ENCODE data around the gene RASA3. TPM values are rescaled to one million over a fixed set of nuclear protein-coding genes. Genes with fewer than 3 reads are reported as not detected.

Gene RASA3
- total and polyA plus RNA-seq, 10 of the 15 experiments (the other 5 are each of a cell fraction or from before 2014, with no cell fraction given): 0.79 to 33.9 (median 17.6) TPM

DNA sequence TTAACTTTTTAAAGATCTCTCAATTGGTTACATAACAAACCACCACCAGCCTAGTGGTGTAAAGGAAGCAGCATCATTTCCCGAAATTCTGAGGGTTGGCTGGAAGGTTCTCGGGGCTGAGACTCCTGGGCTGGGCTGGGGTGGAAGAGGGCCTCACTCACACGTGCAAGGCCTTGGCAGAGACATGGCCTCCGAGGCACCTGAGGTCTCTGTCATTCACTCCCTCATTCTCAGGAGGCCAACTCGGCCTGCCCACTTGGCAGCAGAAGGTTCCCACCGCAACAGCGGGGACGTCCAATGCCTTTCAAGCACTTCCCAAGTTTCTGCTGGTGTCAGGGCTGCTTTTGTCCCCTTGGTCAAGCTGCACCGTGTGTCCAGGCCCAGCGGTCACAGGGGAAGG, 18.6 kb upstream of the RASA3 start:
- intact Hi-C loops (cut with micrococcal nuclease; ENCODE audit: unreplicated experiment) (no loop called here), in situ Hi-C loops (cut with MboI) (no loop called here)
- Histone ChIP-seq H3K27me3 (replicated peaks in 1 of 2; ENCODE audit: control insufficient read depth in 2 of 2, insufficient read depth in 2 of 2, low read length in 1 of 2) (peaks cover 0 to 3% of the 10 kb centered on the region in 2 experiments; a peak in 1 of 4 replicates), H3K9me3 (replicated peaks; ENCODE audit: control insufficient read depth, insufficient read depth, low read length) (no peaks in the 10 kb centered on the region), H3K4me2 (ENCODE audit: control insufficient read depth, insufficient read depth) (no peak overlapping the region), H3K4me3 (no peak overlapping the region), H3K36me3 (ENCODE audit: control insufficient read depth in 2 of 2, insufficient read depth in 2 of 2, low read length in 1 of 2) (no peaks in the 10 kb centered on the region), H2AFZ (ENCODE audit: control insufficient read depth, low read depth, low read length) (no peak overlapping the region), H3K27ac (ENCODE audit: control insufficient read depth, insufficient read depth) (no peak overlapping the region), H3K79me2 (ENCODE audit: control insufficient read depth, insufficient read depth, low read length) (no peaks in the 10 kb centered on the region), H3K9ac (ENCODE audit: control insufficient read depth, insufficient read depth, low read length) (no peak overlapping the region), H3K4me1 (ENCODE audit: control insufficient read depth, insufficient read depth, low read length) (peaks cover 25% of the 10 kb centered on the region), H4K20me1 (ENCODE audit: control insufficient read depth, insufficient read depth) (no peaks in the 10 kb centered on the region)
- ChIA-PET RAD21 (ENCODE audit: unreplicated experiment) (no interaction called here), SMC1A (ENCODE audit: uncharacterized antibody, unreplicated experiment) (interaction anchor here (1.1 to 2.7 kb wide), 3 partner anchors 26 to 72 kb away, joined by 3 to 8 read pairs (median 5); no protein-coding TSS in a partner anchor), POLR2A (no interaction called here), CTCF (no interaction called here)
- WGBS (ENCODE audit: insufficient coverage, insufficient replicate concordance, low lambda C conversion rate, missing lambda C conversion rate): 38% methylated on average over 10 of the region's 10 CpGs
- no peak for ATAC-seq
- no peak for DNase-seq (ENCODE audit: low read depth, low spot score)
- no peak for FAIRE-seq
- no TSS peak for BruUV-seq (replicated peaks)
- TF ChIP-seq CREB1 (IDR thresholded peaks at IDR 0.05; ENCODE audit: low read depth) (no peak), GATAD2B (conservative IDR thresholded peaks at IDR 0.05; ENCODE audit: low read depth) (no peak), EED (IDR thresholded peaks at IDR 0.05; ENCODE audit: low read depth) (no peak), POLR2A (IDR thresholded peaks at IDR 0.05; ENCODE audit: low read depth, low read length) (no peak), CBFB (IDR thresholded peaks at IDR 0.05; ENCODE audit: low read depth) (no peak), CBX3 (IDR thresholded peaks at IDR 0.05; ENCODE audit: borderline replicate concordance, low read depth) (no peak), STAT3 (IDR thresholded peaks at IDR 0.05; ENCODE audit: low read depth, low read length) (no peak), CREM (IDR thresholded peaks at IDR 0.05; ENCODE audit: low read depth) (no peak), KAT2A (conservative IDR thresholded peaks at IDR 0.05; ENCODE audit: control insufficient read depth, low read depth, low read length) (no peak), CHD4 (IDR thresholded peaks at IDR 0.05) (no peak), SP1 (IDR thresholded peaks at IDR 0.05; ENCODE audit: low read depth, low read length) (no peak), DPF2 (IDR thresholded peaks at IDR 0.05) (no peak), ZNF217 (IDR thresholded peaks at IDR 0.05) (no peak)
- TF ChIP-seq, protein P1, sequence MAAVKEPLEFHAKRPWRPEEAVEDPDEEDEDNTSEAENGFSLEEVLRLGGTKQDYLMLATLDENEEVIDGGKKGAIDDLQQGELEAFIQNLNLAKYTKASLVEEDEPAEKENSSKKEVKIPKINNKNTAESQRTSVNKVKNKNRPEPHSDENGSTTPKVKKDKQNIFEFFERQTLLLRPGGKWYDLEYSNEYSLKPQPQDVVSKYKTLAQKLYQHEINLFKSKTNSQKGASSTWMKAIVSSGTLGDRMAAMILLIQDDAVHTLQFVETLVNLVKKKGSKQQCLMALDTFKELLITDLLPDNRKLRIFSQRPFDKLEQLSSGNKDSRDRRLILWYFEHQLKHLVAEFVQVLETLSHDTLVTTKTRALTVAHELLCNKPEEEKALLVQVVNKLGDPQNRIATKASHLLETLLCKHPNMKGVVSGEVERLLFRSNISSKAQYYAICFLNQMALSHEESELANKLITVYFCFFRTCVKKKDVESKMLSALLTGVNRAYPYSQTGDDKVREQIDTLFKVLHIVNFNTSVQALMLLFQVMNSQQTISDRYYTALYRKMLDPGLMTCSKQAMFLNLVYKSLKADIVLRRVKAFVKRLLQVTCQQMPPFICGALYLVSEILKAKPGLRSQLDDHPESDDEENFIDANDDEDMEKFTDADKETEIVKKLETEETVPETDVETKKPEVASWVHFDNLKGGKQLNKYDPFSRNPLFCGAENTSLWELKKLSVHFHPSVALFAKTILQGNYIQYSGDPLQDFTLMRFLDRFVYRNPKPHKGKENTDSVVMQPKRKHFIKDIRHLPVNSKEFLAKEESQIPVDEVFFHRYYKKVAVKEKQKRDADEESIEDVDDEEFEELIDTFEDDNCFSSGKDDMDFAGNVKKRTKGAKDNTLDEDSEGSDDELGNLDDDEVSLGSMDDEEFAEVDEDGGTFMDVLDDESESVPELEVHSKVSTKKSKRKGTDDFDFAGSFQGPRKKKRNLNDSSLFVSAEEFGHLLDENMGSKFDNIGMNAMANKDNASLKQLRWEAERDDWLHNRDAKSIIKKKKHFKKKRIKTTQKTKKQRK (IDR thresholded peaks at IDR 0.05; ENCODE audit: low read depth, low read length): no peak
- TF ChIP-seq, protein P2, sequence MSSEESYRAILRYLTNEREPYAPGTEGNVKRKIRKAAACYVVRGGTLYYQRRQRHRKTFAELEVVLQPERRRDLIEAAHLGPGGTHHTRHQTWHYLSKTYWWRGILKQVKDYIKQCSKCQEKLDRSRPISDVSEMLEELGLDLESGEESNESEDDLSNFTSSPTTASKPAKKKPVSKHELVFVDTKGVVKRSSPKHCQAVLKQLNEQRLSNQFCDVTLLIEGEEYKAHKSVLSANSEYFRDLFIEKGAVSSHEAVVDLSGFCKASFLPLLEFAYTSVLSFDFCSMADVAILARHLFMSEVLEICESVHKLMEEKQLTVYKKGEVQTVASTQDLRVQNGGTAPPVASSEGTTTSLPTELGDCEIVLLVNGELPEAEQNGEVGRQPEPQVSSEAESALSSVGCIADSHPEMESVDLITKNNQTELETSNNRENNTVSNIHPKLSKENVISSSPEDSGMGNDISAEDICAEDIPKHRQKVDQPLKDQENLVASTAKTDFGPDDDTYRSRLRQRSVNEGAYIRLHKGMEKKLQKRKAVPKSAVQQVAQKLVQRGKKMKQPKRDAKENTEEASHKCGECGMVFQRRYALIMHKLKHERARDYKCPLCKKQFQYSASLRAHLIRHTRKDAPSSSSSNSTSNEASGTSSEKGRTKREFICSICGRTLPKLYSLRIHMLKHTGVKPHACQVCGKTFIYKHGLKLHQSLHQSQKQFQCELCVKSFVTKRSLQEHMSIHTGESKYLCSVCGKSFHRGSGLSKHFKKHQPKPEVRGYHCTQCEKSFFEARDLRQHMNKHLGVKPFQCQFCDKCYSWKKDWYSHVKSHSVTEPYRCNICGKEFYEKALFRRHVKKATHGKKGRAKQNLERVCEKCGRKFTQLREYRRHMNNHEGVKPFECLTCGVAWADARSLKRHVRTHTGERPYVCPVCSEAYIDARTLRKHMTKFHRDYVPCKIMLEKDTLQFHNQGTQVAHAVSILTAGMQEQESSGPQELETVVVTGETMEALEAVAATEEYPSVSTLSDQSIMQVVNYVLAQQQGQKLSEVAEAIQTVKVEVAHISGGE (CRISPR knock-in tag; IDR thresholded peaks at IDR 0.05): no peak
- TF ChIP-seq, protein P3, sequence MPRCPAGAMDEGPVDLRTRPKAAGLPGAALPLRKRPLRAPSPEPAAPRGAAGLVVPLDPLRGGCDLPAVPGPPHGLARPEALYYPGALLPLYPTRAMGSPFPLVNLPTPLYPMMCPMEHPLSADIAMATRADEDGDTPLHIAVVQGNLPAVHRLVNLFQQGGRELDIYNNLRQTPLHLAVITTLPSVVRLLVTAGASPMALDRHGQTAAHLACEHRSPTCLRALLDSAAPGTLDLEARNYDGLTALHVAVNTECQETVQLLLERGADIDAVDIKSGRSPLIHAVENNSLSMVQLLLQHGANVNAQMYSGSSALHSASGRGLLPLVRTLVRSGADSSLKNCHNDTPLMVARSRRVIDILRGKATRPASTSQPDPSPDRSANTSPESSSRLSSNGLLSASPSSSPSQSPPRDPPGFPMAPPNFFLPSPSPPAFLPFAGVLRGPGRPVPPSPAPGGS (IDR thresholded peaks at IDR 0.05; ENCODE audit: borderline replicate concordance, insufficient read depth, low read depth, low read length, poor library complexity, severe bottlenecking): no peak
- TF ChIP-seq, protein P4, sequence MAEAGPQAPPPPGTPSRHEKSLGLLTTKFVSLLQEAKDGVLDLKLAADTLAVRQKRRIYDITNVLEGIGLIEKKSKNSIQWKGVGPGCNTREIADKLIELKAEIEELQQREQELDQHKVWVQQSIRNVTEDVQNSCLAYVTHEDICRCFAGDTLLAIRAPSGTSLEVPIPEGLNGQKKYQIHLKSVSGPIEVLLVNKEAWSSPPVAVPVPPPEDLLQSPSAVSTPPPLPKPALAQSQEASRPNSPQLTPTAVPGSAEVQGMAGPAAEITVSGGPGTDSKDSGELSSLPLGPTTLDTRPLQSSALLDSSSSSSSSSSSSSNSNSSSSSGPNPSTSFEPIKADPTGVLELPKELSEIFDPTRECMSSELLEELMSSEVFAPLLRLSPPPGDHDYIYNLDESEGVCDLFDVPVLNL (IDR thresholded peaks at IDR 0.05; ENCODE audit: low read depth, low read length): no peak

Measured in GM12878 (cell line).